GM18520 (cell line): Measurements from ENCODE around the gene ANXA7.
A peak's percentile ranks its signal among the peaks of the same experiment; 100 is the strongest.
"Not testable (repeated sequence)": the region's sequence is repeated elsewhere in the genome, so short reads cannot be mapped to it uniquely, and the experiment has no call there.

ENCODE experiments used
- ATAC-seq: cut with Tn5 transposase; IDR thresholded peaks from one replicate; pipeline ENCODE4 v1.9.1; 2021; ENCODE audit not compliant: unreplicated experiment

The ANXA7 gene

GRCh38 chr10:73408061-73408460 is 5.8 kb downstream of the ANXA7 start:
- ATAC-seq: no peak

- ATAC-seq: no peak
Observed at GRCh38 chr10:73407495-73407894, 6.4 kb downstream of the ANXA7 start.

GRCh38 chr10:73406846-73407245 is 7.0 kb downstream of the ANXA7 start:
- ATAC-seq: no peak

GRCh38 chr10:73405556-73405955 is 8.3 kb downstream of the ANXA7 start:
- no peak for ATAC-seq

- ATAC-seq: no peak
Observed at GRCh38 chr10:73404690-73405089, 9.2 kb downstream of the ANXA7 start.

- ATAC-seq: no peak
Observed at GRCh38 chr10:73401636-73402035, 12.2 kb downstream of the ANXA7 start.

- no peak for ATAC-seq
Observed at GRCh38 chr10:73399063-73399462, 14.8 kb downstream of the ANXA7 start.

GRCh38 chr10:73398024-73398423 is 15.8 kb downstream of the ANXA7 start:
- no peak for ATAC-seq

GRCh38 chr10:73394325-73394724 is 19.5 kb downstream of the ANXA7 start:
- not testable (repeated sequence) for ATAC-seq

- ATAC-seq: no peak
Observed at GRCh38 chr10:73388228-73388627, 25.6 kb downstream of the ANXA7 start.

- ATAC-seq: no peak
Observed at GRCh38 chr10:73386583-73386982, 27.3 kb downstream of the ANXA7 start.

- ATAC-seq: no peak
Observed at GRCh38 chr10:73379064-73379748, 34.7 kb downstream of the ANXA7 start.

GRCh38 chr10:73376679-73377078 is 37.2 kb downstream of the ANXA7 start:
- no peak for ATAC-seq

- ATAC-seq: no peak
Observed at GRCh38 chr10:73368238-73368637, 45.6 kb downstream of the ANXA7 start.

- ATAC-seq: no peak
Observed at GRCh38 chr10:73366381-73367298, 47.2 kb downstream of the ANXA7 start.

GRCh38 chr10:73364964-73365363 is 48.9 kb downstream of the ANXA7 start:
- ATAC-seq: no peak

- ATAC-seq: no peak
Observed at GRCh38 chr10:73359492-73359891, 54.4 kb downstream of the ANXA7 start.

GRCh38 chr10:73358331-73359279 is 55.3 kb downstream of the ANXA7 start, which contains the start of gene CFAP70:
CFAP70 (minus strand) TSS chr10:73358864; CDS start chr10:73354796, 4,068 bp downstream.
- ATAC-seq: peak; percentile 88

- ATAC-seq: no peak
Observed at GRCh38 chr10:73357821-73358220, 56.0 kb downstream of the ANXA7 start.

GRCh38 chr10:73357166-73357565 is 56.7 kb downstream of the ANXA7 start:
- ATAC-seq: no peak

- no peak for ATAC-seq
Observed at GRCh38 chr10:73344269-73344668, 69.6 kb downstream of the ANXA7 start.
